H1 (cell line): Measurements from ENCODE around the gene KCP. TPM values are rescaled to one million over a fixed set of nuclear protein-coding genes. Genes with fewer than 3 reads are reported as not detected.

Source experiments
- BACH1 ChIP-seq: IDR thresholded peaks from 2 replicates; pipeline ENCODE4 v1.6.1; 2012; ENCODE audit warnings: low read length, improper control_type of control experiment
- CHD1 ChIP-seq: IDR thresholded peaks from 2 replicates; pipeline ENCODE4 v1.6.1; 2012; ENCODE audit warnings: low read depth, low read length, improper control_type of control experiment
- CHD7 ChIP-seq: fragments of 300-600 bp; sonication (generic); IDR thresholded peaks from 2 replicates; pipeline ENCODE4 v1.7.1; 2012; ENCODE audit warnings: low read length, moderate library complexity, mild to moderate bottlenecking, inconsistent platforms; ENCODE audit not compliant: insufficient replicate concordance
- CREB1 ChIP-seq: IDR thresholded peaks from 2 replicates; pipeline ENCODE4 v1.6.1; 2012; ENCODE audit warnings: inconsistent platforms
- RNF2 ChIP-seq: fragments of 200-900, 300-1000 bp; sonication (generic); IDR thresholded peaks from 2 replicates; pipeline ENCODE4 v1.7.1; 2016; ENCODE audit warnings: borderline replicate concordance, low read depth, mild to moderate bottlenecking, antibody characterized with exemption, low read length; ENCODE audit not compliant: poor library complexity, severe bottlenecking; ENCODE audit errors: missing control alignments
- polyA plus RNA-seq, 7 experiments: library from polyadenylated mRNA; depleted of rRNA in 3 of 7; stranded (reverse) in 5 of 7; unstranded in 2 of 7; fragments of >200 nt in 5 of 7; fragments of 200-250 nt in 2 of 7; gene quantifications; 1 replicate in 5 of 7; 2 replicates in 1 of 7; 4 replicates in 1 of 7; pipeline versions ENCODE4 v1.2.1 to v1.2.3, GENCODE V29; 2011 to 2013; ENCODE audit warnings: missing spikeins in 2 of 7, mixed read lengths in 2 of 7
- total RNA-seq: library from RNA; stranded (reverse); fragmentation: NEBNext Ultra II Directional; extraction: Animal tissue kit (Norgen Biotek cat#: 25700); gene quantifications from 2 replicates; pipeline ENCODE4 v1.2.1, GENCODE V29; 2021

KCP gene
- total and polyA plus RNA-seq, 2 of the 8 experiments (the other 6 are each of a cell fraction or from before 2014, with no cell fraction given): 1.3 to 2.0 TPM

DNA sequence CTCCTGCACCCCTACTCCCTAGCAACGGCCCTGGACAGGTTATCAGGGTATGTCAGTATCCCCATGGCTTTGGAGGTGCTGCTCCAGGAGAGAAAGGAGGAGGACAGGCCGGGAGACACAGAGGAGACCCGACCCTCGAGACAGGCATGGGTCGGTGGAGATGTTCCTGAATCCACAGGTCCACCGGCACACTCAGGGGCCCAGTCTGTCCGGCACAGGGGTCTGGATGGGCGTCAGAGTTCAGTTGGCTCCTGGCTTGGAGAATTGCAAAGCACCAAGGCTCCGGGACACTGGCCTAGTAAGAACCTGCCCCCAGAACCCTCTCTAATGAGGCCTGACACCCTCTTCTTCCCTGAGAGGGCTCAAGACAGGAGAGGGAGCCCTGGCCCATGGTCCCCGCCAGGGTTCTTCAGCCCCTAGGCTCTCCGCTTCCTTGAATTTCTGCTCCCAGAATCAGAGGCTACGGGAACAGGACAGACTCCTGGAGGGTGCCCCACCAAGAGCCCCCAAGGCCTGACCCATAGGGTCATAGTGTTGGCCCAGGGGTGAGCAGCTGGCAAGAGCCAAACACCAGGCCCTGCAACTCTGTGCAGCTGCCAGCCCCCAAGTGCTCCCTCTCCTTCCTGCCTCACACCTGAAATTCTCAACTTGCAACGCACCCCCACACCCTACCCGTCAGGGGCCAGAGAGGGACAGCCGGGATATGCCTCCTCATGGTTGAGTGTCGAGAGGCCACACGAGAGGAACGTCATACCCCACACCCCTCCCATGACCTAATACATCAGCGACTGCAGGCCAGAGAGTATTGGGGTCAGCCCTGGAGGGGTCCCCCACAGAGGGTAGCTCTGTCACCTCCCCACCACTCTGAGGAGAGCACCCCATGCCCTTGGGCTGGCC lies 21.7 kb upstream of the KCP start (continued):
- no peak for TF ChIP-seq CHD1
- TF ChIP-seq CHD7: no peak
- TF ChIP-seq RNF2: no peak
- no peak for TF ChIP-seq BACH1
- no peak for TF ChIP-seq CREB1
